H1 (cell line): ENCODE results near the gene TMEM120A. TPM values are rescaled to one million over a fixed set of nuclear protein-coding genes. Genes with fewer than 3 reads are reported as not detected.

Experiments
- ASH2L ChIP-seq: fragments of 200-600, 300-600 bp; sonication (generic); IDR thresholded peaks from one replicate; pipeline ENCODE4 v1.7.1; 2017; ENCODE audit warnings: low read length
- SRF ChIP-seq: IDR thresholded peaks from 2 replicates; pipeline ENCODE4 v1.6.1; 2011; ENCODE audit warnings: mild to moderate bottlenecking, low read depth, low read length, moderate library complexity
- TAF7 ChIP-seq: optimal IDR thresholded peaks from 2 replicates; pipeline ENCODE3; 2011; ENCODE audit warnings: low read depth, mild to moderate bottlenecking, inconsistent platforms, low read length, moderate library complexity, borderline replicate concordance
- TBP ChIP-seq: IDR thresholded peaks from 2 replicates; pipeline ENCODE4 v1.6.1; 2011; ENCODE audit warnings: low read depth, low read length, improper control_type of control experiment
- polyA plus RNA-seq, 7 experiments: library from polyadenylated mRNA; depleted of rRNA in 3 of 7; stranded (reverse) in 5 of 7; unstranded in 2 of 7; fragments of >200 nt in 5 of 7; fragments of 200-250 nt in 2 of 7; gene quantifications; 1 replicate in 5 of 7; 2 replicates in 1 of 7; 4 replicates in 1 of 7; pipeline versions ENCODE4 v1.2.1 to v1.2.3, GENCODE V29; 2011 to 2013; ENCODE audit warnings: missing spikeins in 2 of 7, mixed read lengths in 2 of 7
- total RNA-seq: library from RNA; stranded (reverse); fragmentation: NEBNext Ultra II Directional; extraction: Animal tissue kit (Norgen Biotek cat#: 25700); gene quantifications from 2 replicates; pipeline ENCODE4 v1.2.1, GENCODE V29; 2021

The TMEM120A gene
- total and polyA plus RNA-seq, 2 of the 8 experiments (the other 6 are each of a cell fraction or from before 2014, with no cell fraction given): 15.6 to 49.9 TPM

DNA sequence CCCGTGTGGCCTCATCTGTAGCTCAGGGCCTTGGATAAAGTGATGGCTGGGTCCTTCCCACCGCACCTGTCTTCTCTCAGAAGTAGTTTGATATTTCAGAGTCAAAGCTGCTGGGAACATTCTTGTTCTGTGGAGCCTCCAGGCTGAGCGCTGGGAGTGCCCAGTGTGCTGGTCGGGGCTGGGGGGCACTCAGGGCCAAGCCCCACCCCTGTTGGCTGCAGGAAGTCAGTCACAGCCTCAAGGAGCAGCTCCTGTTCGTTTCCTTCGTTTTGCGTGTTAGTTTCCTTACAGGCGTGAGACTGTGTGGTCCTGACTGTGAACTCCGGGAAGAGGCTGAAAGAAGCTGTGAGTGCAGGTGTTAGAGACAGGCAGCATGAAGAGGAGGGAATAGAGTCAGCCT lies 46.2 kb downstream of the TMEM120A start (continued):
- no peak for TF ChIP-seq ASH2L
- TF ChIP-seq SRF: no peak
- no peak for TF ChIP-seq TBP
- no peak for TF ChIP-seq TAF7
